H1 (cell line): ENCODE measurements around the gene MEIOSIN. TPM values are rescaled to one million over a fixed set of nuclear protein-coding genes. Genes with fewer than 3 reads are reported as not detected.
A peak's percentile ranks its signal among the peaks of the same experiment; 100 is the strongest.

Source experiments
- CTCF ChIA-PET: fragments of 300-600 bp; sonication (Branson Sonifier 250); formaldehyde crosslinking; loops from one replicate; lab custom pipeline; 2021; ENCODE audit not compliant: partially characterized antibody; lab: Charles Lee
- POLR2A ChIA-PET: fragments of 300-600 bp; sonication (Branson Sonifier 250); formaldehyde crosslinking; loops from one replicate; lab custom pipeline; 2021; ENCODE audit warnings: inconsistent platforms; ENCODE audit not compliant: partially characterized antibody; lab: Charles Lee
- DNase-seq, 2 experiments: peaks; one replicate each; pipeline versions ENCODE4 v3.0.0 to v3.0.0-alpha.2; 2010 to 2022; ENCODE audit warnings: low spot score in 2 of 2, low read depth in 1 of 2, mixed read lengths in 1 of 2
- FAIRE-seq: peaks from 2 replicates; lab custom pipeline; 2011; peaks lifted over from hg19 to GRCh38; lab: Jason Lieb, UNC
- H2AFZ ChIP-seq: 2 replicates; pipeline ENCODE4 v1.8.1; 2012; ENCODE audit warnings: low read length, inconsistent platforms
- H2AK5ac ChIP-seq: 2 replicates; pipeline ENCODE4 v1.6.1; 2013; ENCODE audit warnings: low read depth, low read length
- H2BK120ac ChIP-seq: replicated peaks from 2 replicates; pipeline ENCODE3; 2013; ENCODE audit warnings: low read depth, low read length, inconsistent platforms
- H2BK12ac ChIP-seq: 2 replicates; pipeline ENCODE4 v1.6.1; 2013; ENCODE audit warnings: low read depth, low read length
- H2BK15ac ChIP-seq: 2 replicates; pipeline ENCODE4 v1.6.1; 2013; ENCODE audit warnings: low read length
- H2BK20ac ChIP-seq: 2 replicates; pipeline ENCODE4 v1.6.1; 2013; ENCODE audit warnings: low read length
- H2BK5ac ChIP-seq: 2 replicates; pipeline ENCODE4 v1.6.1; 2013; ENCODE audit warnings: low read depth, low read length
- H3K14ac ChIP-seq: 2 replicates; pipeline ENCODE4 v1.6.1; 2013; ENCODE audit warnings: inconsistent platforms; ENCODE audit not compliant: insufficient read length
- H3K18ac ChIP-seq: 2 replicates; pipeline ENCODE4 v1.6.1; 2013; ENCODE audit warnings: low read length; ENCODE audit errors: extremely low read depth
- H3K23ac ChIP-seq: 2 replicates; pipeline ENCODE4 v1.6.1; 2013; ENCODE audit warnings: inconsistent platforms; ENCODE audit not compliant: insufficient read length
- H3K23me2 ChIP-seq: 2 replicates; pipeline ENCODE4 v1.6.1; 2013; ENCODE audit warnings: low read depth, low read length
- H3K27ac ChIP-seq: 2 replicates; pipeline ENCODE4 v1.6.1; 2011; ENCODE audit warnings: low read depth, low read length, inconsistent platforms
- H3K27me3 ChIP-seq, 4 experiments: replicated peaks in 1 of 4; 1 replicate in 1 of 4; 2 replicates in 3 of 4; pipeline versions ENCODE4 v1.6.1 to v1.8.1; 2011 to 2013; ENCODE audit warnings: low read length in 3 of 4, mild to moderate bottlenecking in 3 of 4, inconsistent platforms in 2 of 4, mixed read lengths in 2 of 4, moderate library complexity in 1 of 4; ENCODE audit not compliant: control insufficient read depth in 3 of 4, insufficient read depth in 3 of 4; ENCODE audit errors: extremely low read depth in 1 of 4
- H3K36me3 ChIP-seq, 4 experiments: 2 replicates each; pipeline versions ENCODE4 v1.6.1 to v1.8.1; 2011 to 2013; ENCODE audit warnings: mild to moderate bottlenecking in 4 of 4, low read length in 3 of 4, moderate library complexity in 2 of 4, control low read depth in 1 of 4, inconsistent platforms in 1 of 4; ENCODE audit not compliant: insufficient read depth in 4 of 4, control insufficient read depth in 2 of 4
- H3K4ac ChIP-seq: replicated peaks from 2 replicates; pipeline ENCODE3; 2013; ENCODE audit warnings: low read length, low read depth, mixed read lengths, inconsistent platforms; ENCODE audit not compliant: insufficient read length
- H3K4me1 ChIP-seq, 4 experiments: replicated peaks in 1 of 4; 1 replicate in 1 of 4; 2 replicates in 3 of 4; pipeline versions ENCODE4 v1.6.1 to v1.8.1; 2011 to 2013; ENCODE audit warnings: low read length in 3 of 4, inconsistent platforms in 2 of 4, mixed read lengths in 1 of 4; ENCODE audit not compliant: insufficient read depth in 4 of 4, control insufficient read depth in 3 of 4
- H3K4me2 ChIP-seq, 2 experiments: 2 replicates each; pipeline versions ENCODE4 v1.6.1 to v1.8.1; 2011 to 2013; ENCODE audit warnings: low read depth in 2 of 2, low read length in 2 of 2, control low read depth in 1 of 2, inconsistent platforms in 1 of 2, mild to moderate bottlenecking in 1 of 2; ENCODE audit not compliant: insufficient read depth in 1 of 2
- H3K4me3 ChIP-seq, 4 experiments: fragments of 200-600, 300-600 bp in 1 of 4; sonication (generic), shearing (Covaris generic), sonication (Bioruptor Twin) in 1 of 4; 2 replicates each; pipeline versions ENCODE4 v1.5.1 to v1.8.1; 2011 to 2016; ENCODE audit warnings: low read length in 4 of 4, low read depth in 3 of 4, control low read depth in 2 of 4, inconsistent platforms in 2 of 4, mild to moderate bottlenecking in 2 of 4, mixed read lengths in 1 of 4, moderate library complexity in 1 of 4; ENCODE audit not compliant: insufficient read depth in 2 of 4; ENCODE audit errors: extremely low read depth in 1 of 4
- H3K56ac ChIP-seq: replicated peaks from 2 replicates; pipeline ENCODE3; 2013; ENCODE audit warnings: low read depth, mild to moderate bottlenecking, mixed read lengths, low read length, inconsistent platforms; ENCODE audit not compliant: insufficient read length
- H3K79me1 ChIP-seq: 2 replicates; pipeline ENCODE4 v1.6.1; 2013; ENCODE audit warnings: low read depth, low read length, control low read depth
- H3K79me2 ChIP-seq, 2 experiments: 2 replicates each; pipeline versions ENCODE4 v1.6.1 to v1.8.1; 2012 to 2013; ENCODE audit warnings: low read length in 2 of 2, mild to moderate bottlenecking in 2 of 2, inconsistent platforms in 1 of 2; ENCODE audit not compliant: insufficient read depth in 2 of 2, control insufficient read depth in 1 of 2
- H3K9ac ChIP-seq, 4 experiments: replicated peaks in 1 of 4; 1 replicate in 1 of 4; 2 replicates in 3 of 4; pipeline versions ENCODE4 v1.6.1 to v1.8.1; 2011 to 2013; ENCODE audit warnings: low read depth in 3 of 4, low read length in 3 of 4, control low read depth in 2 of 4, mild to moderate bottlenecking in 2 of 4, moderate library complexity in 2 of 4, inconsistent platforms in 1 of 4; ENCODE audit errors: extremely low read depth in 1 of 4
- H3K9me3 ChIP-seq, 2 experiments: 2 replicates each; pipeline versions ENCODE4 v1.6.1 to v1.8.1; 2012 to 2013; ENCODE audit warnings: mild to moderate bottlenecking in 2 of 2, moderate library complexity in 2 of 2, control low read depth in 1 of 2, inconsistent platforms in 1 of 2, low read depth in 1 of 2, low read length in 1 of 2, mixed read lengths in 1 of 2; ENCODE audit not compliant: insufficient read depth in 2 of 2
- H4K20me1 ChIP-seq, 2 experiments: replicated peaks in 1 of 2; 2 replicates each; pipeline versions ENCODE3 to v1.8.1; 2011 to 2013; ENCODE audit warnings: inconsistent platforms in 2 of 2, low read length in 2 of 2, mild to moderate bottlenecking in 1 of 2; ENCODE audit not compliant: insufficient read depth in 2 of 2, control insufficient read depth in 1 of 2
- H4K5ac ChIP-seq: 2 replicates; pipeline ENCODE4 v1.6.1; 2013; ENCODE audit warnings: low read length, low read depth, mixed read lengths, inconsistent platforms; ENCODE audit not compliant: insufficient read length
- H4K8ac ChIP-seq: 2 replicates; pipeline ENCODE4 v1.8.0; 2013; ENCODE audit warnings: mild to moderate bottlenecking, moderate library complexity, low read length, inconsistent platforms; ENCODE audit not compliant: insufficient read depth; ENCODE audit errors: extremely low read depth
- H4K91ac ChIP-seq: replicated peaks from 2 replicates; pipeline ENCODE3; 2013; ENCODE audit warnings: low read length, mixed read lengths, inconsistent platforms; ENCODE audit not compliant: insufficient read length
- ASH2L ChIP-seq: fragments of 200-600, 300-600 bp; sonication (generic); IDR thresholded peaks from one replicate; pipeline ENCODE4 v1.7.1; 2017; ENCODE audit warnings: low read length
- BACH1 ChIP-seq: IDR thresholded peaks from 2 replicates; pipeline ENCODE4 v1.6.1; 2012; ENCODE audit warnings: low read length, improper control_type of control experiment
- CBX8 ChIP-seq: fragments of 300-800, 300-1000 bp; sonication (generic); IDR thresholded peaks from 2 replicates; pipeline ENCODE4 v1.7.1; 2016; ENCODE audit warnings: low read depth, low read length, borderline replicate concordance
- KDM4A ChIP-seq: IDR thresholded peaks from one replicate; pipeline ENCODE4 v1.7.1; 2012; ENCODE audit warnings: low read depth, mild to moderate bottlenecking, moderate library complexity, low read length, inconsistent platforms; ENCODE audit not compliant: severe bottlenecking
- POU5F1 ChIP-seq: IDR thresholded peaks from 2 replicates; pipeline ENCODE4 v1.6.1; 2011; ENCODE audit warnings: low read depth, mild to moderate bottlenecking, low read length, moderate library complexity
- RAD21 ChIP-seq, 2 experiments: IDR thresholded peaks in 1 of 2; conservative IDR thresholded peaks in 1 of 2; 2 replicates each; pipeline ENCODE4 v1.6.1; 2011; ENCODE audit warnings: low read depth in 2 of 2, low read length in 2 of 2, improper control_type of control experiment in 1 of 2, inconsistent platforms in 1 of 2, mild to moderate bottlenecking in 1 of 2, moderate library complexity in 1 of 2
- SIRT6 ChIP-seq: IDR thresholded peaks from one replicate; pipeline ENCODE4 v1.7.1; 2012; ENCODE audit warnings: low read length, inconsistent platforms
- SP1 ChIP-seq: IDR thresholded peaks from 2 replicates; pipeline ENCODE4 v1.6.1; 2011; ENCODE audit warnings: low read depth, low read length
- TAF7 ChIP-seq: optimal IDR thresholded peaks from 2 replicates; pipeline ENCODE3; 2011; ENCODE audit warnings: low read depth, mild to moderate bottlenecking, inconsistent platforms, low read length, moderate library complexity, borderline replicate concordance
- WGBS, 2 experiments: shearing (Covaris generic) in 1 of 2; methylation state at CpG; one replicate each; pipeline versions ENCODE4 v1.1.6 to v1.1.7; 2013 to 2015; ENCODE audit warnings: low lambda C conversion rate in 2 of 2, mixed read lengths in 2 of 2, inconsistent platforms in 1 of 2, low coverage in 1 of 2, missing lambda C conversion rate in 1 of 2; ENCODE audit not compliant: insufficient replicate concordance in 2 of 2, insufficient coverage in 1 of 2, insufficient read length in 1 of 2; ENCODE audit errors: extremely low coverage in 1 of 2, missing lambda C conversion rate in 1 of 2; 5-methylcytosine and 5-hydroxymethylcytosine counted together
- polyA plus RNA-seq, 7 experiments: library from polyadenylated mRNA; depleted of rRNA in 3 of 7; stranded (reverse) in 5 of 7; unstranded in 2 of 7; fragments of >200 nt in 5 of 7; fragments of 200-250 nt in 2 of 7; gene quantifications; 1 replicate in 5 of 7; 2 replicates in 1 of 7; 4 replicates in 1 of 7; pipeline versions ENCODE4 v1.2.1 to v1.2.3, GENCODE V29; 2011 to 2013; ENCODE audit warnings: missing spikeins in 2 of 7, mixed read lengths in 2 of 7
- total RNA-seq: library from RNA; stranded (reverse); fragmentation: NEBNext Ultra II Directional; extraction: Animal tissue kit (Norgen Biotek cat#: 25700); gene quantifications from 2 replicates; pipeline ENCODE4 v1.2.1, GENCODE V29; 2021
- TF ChIP-seq, protein P1 (sequence below): IDR thresholded peaks from 2 replicates; pipeline ENCODE4 v1.6.1; 2011; ENCODE audit warnings: low read length, improper control_type of control experiment

MEIOSIN gene
- total and polyA plus RNA-seq, 2 of the 8 experiments (the other 6 are each of a cell fraction or from before 2014, with no cell fraction given), result 0.11 TPM; not detected in 1

- H4K20me1 ChIP-seq, result peaks cover 12 to 19% of the 10 kb centered on the region in 2 experiments
- H3K4me3 ChIP-seq, result peak overlapping the region in 3 of 4 experiments; percentile 28 to 60 (median 39); a peak in 4 of 8 replicates
- DNase-seq (no peak), FAIRE-seq (no peak)
- H2BK20ac ChIP-seq, result no peak overlapping the region
- peaks cover 3 to 26% (median 15%) of the 10 kb centered on the region in 4 experiments for H3K4me1 ChIP-seq
- no peak overlapping the region for H3K9ac ChIP-seq
- peaks cover 0 to 6% (median 0%) of the 10 kb centered on the region in 4 experiments; a peak in 1 of 7 replicates for H3K27me3 ChIP-seq
- H2BK12ac ChIP-seq, result 0 out of 2 replicates have a peak overlapping the region, but pooled peaks have one; percentile 1
- WGBS, 2 experiments, result 60% methylated on average over 4 of the region's 4 CpGs; no CpG with 5 or more reads in 1 of the 2 experiments
- H4K91ac ChIP-seq, result no peak overlapping the region
- no peak overlapping the region for H3K27ac ChIP-seq
- no peak overlapping the region for H2AK5ac ChIP-seq
- no peak overlapping the region for H3K4ac ChIP-seq
- H3K23me2 ChIP-seq, result peaks cover 4% of the 10 kb centered on the region; the same call in 1 of the 2 replicates
- H3K4me2 ChIP-seq, result peak overlapping the region; percentile 58 to 87
- no peak overlapping the region for H4K8ac ChIP-seq
- no peak overlapping the region for H3K56ac ChIP-seq
- no peak overlapping the region for H3K14ac ChIP-seq
- no peak overlapping the region for H2BK15ac ChIP-seq
- no peaks in the 10 kb centered on the region for H3K79me2 ChIP-seq
- H2AFZ ChIP-seq, result no peak overlapping the region
- no peak overlapping the region for H3K23ac ChIP-seq
- H2BK120ac ChIP-seq, result no peak overlapping the region
- ChIA-PET POLR2A (interaction anchor here (0.9 to 9.5 kb wide), 8 partner anchors 9 to 194 kb away, joined by 3 to 133 read pairs (median 6); partner anchors contain the start of genes DMWD, FOXA3 and SIX5), CTCF (interaction anchor here (3.1 to 5.1 kb wide), 2 partner anchors 10 to 37 kb away, joined by 13 to 45 read pairs; partner anchors contain the start of gene SIX5)
- H2BK5ac ChIP-seq, result no peak overlapping the region
- no peak overlapping the region for H3K18ac ChIP-seq
- no peaks in the 10 kb centered on the region for H3K9me3 ChIP-seq
- no peak overlapping the region for H4K5ac ChIP-seq
- H3K36me3 ChIP-seq, result peaks cover 3 to 10% (median 7%) of the 10 kb centered on the region in 4 experiments; a peak in 5 of 8 replicates
- TF ChIP-seq POU5F1 (no peak), RAD21 (IDR thresholded peaks at IDR 0.05 in 1 of 2, conservative IDR thresholded peaks at IDR 0.05 in 1 of 2; ENCODE audit: low read depth in 2 of 2, low read length in 2 of 2) (no peak), CBX8 (no peak), SP1 (no peak), SIRT6 (no peak), TAF7 (no peak), BACH1 (no peak), ASH2L (no peak), KDM4A (no peak)
- TF ChIP-seq, protein P1, sequence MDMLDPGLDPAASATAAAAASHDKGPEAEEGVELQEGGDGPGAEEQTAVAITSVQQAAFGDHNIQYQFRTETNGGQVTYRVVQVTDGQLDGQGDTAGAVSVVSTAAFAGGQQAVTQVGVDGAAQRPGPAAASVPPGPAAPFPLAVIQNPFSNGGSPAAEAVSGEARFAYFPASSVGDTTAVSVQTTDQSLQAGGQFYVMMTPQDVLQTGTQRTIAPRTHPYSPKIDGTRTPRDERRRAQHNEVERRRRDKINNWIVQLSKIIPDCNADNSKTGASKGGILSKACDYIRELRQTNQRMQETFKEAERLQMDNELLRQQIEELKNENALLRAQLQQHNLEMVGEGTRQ, result no peak
- 0 out of 2 replicates have a peak, but pooled peaks cover 4% of the 10 kb centered on the region for H3K79me1 ChIP-seq
These were observed 46.9 kb downstream of the MEIOSIN start for GRCh38 chr19:45780146-45780447.
